Neural progenitor cell (in vitro differentiated cells): Measurements from ENCODE around the gene USP10.

Source experiments
- CTCF ChIP-seq: fragments of 200-600 bp; sonication (generic); IDR thresholded peaks from 2 replicates; pipeline ENCODE4 v1.5.1; 2017; ENCODE audit warnings: antibody characterized with exemption, mild to moderate bottlenecking
- EZH2 ChIP-seq: fragments of 200-600 bp; sonication (generic); IDR thresholded peaks from 2 replicates; pipeline ENCODE4 v1.6.1; 2017; ENCODE audit warnings: antibody characterized with exemption, mild to moderate bottlenecking, moderate library complexity
- EZH2phosphoT487 ChIP-seq: fragments of 200-600 bp; sonication (generic); IDR thresholded peaks from 2 replicates; pipeline ENCODE4 v1.6.1; 2017; ENCODE audit warnings: antibody characterized with exemption

GRCh38 chr16:84769416-84769815 is 69.6 kb downstream of the USP10 start:
- TF ChIP-seq CTCF (no peak), EZH2 (no peak), EZH2phosphoT487 (no peak)
